ENCODE data around the gene RNF186.

Gene RNF186

GRCh38 chr1:19837866-19838265, 22.8 kb upstream of the RNF186 start:
- Histone ChIP-seq H3K36me3 (ENCODE audit: control insufficient read depth, low read length) (no peaks in the 10 kb centered on the region), H3K27me3 (ENCODE audit: control insufficient read depth, low read length) (no peaks in the 10 kb centered on the region; the same call in 1 of the 2 replicates), H3K9me2 (replicated peaks; ENCODE audit: control insufficient read depth, low read length) (no peaks in the 10 kb centered on the region), H3K9me3 (ENCODE audit: control insufficient read depth, insufficient read depth, low read length) (no peaks in the 10 kb centered on the region), H3F3A (ENCODE audit: control insufficient read depth, insufficient read depth) (no peaks in the 10 kb centered on the region), H3K79me2 (ENCODE audit: control insufficient read depth, low read length) (no peaks in the 10 kb centered on the region), H3K27ac (ENCODE audit: low read depth, low read length) (no peak overlapping the region), H3K4me2 (ENCODE audit: low read length) (no peak overlapping the region), H3K4me3 (ENCODE audit: low read length) (no peak overlapping the region), H4K20me1 (ENCODE audit: control insufficient read depth, insufficient read depth, low read depth, low read length) (no peaks in the 10 kb centered on the region), H3K4me1 (ENCODE audit: control insufficient read depth, low read length) (no peaks in the 10 kb centered on the region)
- no peak for TF ChIP-seq EZH2phosphoT487 (IDR thresholded peaks at IDR 0.05; ENCODE audit: borderline replicate concordance, low read length)
- no peak for TF ChIP-seq CTCF (IDR thresholded peaks at IDR 0.05; ENCODE audit: low read depth, low read length, poor library complexity, severe bottlenecking)

GRCh38 chr1:19835578-19835977, 20.5 kb upstream of the RNF186 start:
- no peaks in the 10 kb centered on the region for H3K9me3 ChIP-seq (ENCODE audit: control insufficient read depth, insufficient read depth, low read length)
- no peak overlapping the region for H3K4me3 ChIP-seq (ENCODE audit: low read length)
- no peaks in the 10 kb centered on the region for H4K20me1 ChIP-seq (ENCODE audit: control insufficient read depth, insufficient read depth, low read depth, low read length)
- H3F3A ChIP-seq (ENCODE audit: control insufficient read depth, insufficient read depth): no peaks in the 10 kb centered on the region
- H3K27ac ChIP-seq (ENCODE audit: low read depth, low read length): no peak overlapping the region
- TF ChIP-seq EZH2phosphoT487 (IDR thresholded peaks at IDR 0.05; ENCODE audit: borderline replicate concordance, low read length): no peak
- TF ChIP-seq CTCF (IDR thresholded peaks at IDR 0.05; ENCODE audit: low read depth, low read length, poor library complexity, severe bottlenecking): no peak
- no peaks in the 10 kb centered on the region for H3K79me2 ChIP-seq (ENCODE audit: control insufficient read depth, low read length)
- no peak overlapping the region for H3K4me2 ChIP-seq (ENCODE audit: low read length)
- no peaks in the 10 kb centered on the region for H3K36me3 ChIP-seq (ENCODE audit: control insufficient read depth, low read length)
- H3K27me3 ChIP-seq (ENCODE audit: control insufficient read depth, low read length): no peaks in the 10 kb centered on the region; the same call in 1 of the 2 replicates
- H3K4me1 ChIP-seq (ENCODE audit: control insufficient read depth, low read length): no peaks in the 10 kb centered on the region
- H3K9me2 ChIP-seq (replicated peaks; ENCODE audit: control insufficient read depth, low read length): no peaks in the 10 kb centered on the region

GRCh38 chr1:19831441-19831840, 16.4 kb upstream of the RNF186 start:
- Histone ChIP-seq H3K27ac (ENCODE audit: low read depth, low read length) (no peak overlapping the region), H3K4me2 (ENCODE audit: low read length) (no peak overlapping the region), H3K79me2 (ENCODE audit: control insufficient read depth, low read length) (no peaks in the 10 kb centered on the region), H3K4me1 (ENCODE audit: control insufficient read depth, low read length) (no peaks in the 10 kb centered on the region), H4K20me1 (ENCODE audit: control insufficient read depth, insufficient read depth, low read depth, low read length) (no peaks in the 10 kb centered on the region), H3K4me3 (ENCODE audit: low read length) (no peak overlapping the region), H3K9me3 (ENCODE audit: control insufficient read depth, insufficient read depth, low read length) (no peaks in the 10 kb centered on the region), H3K36me3 (ENCODE audit: control insufficient read depth, low read length) (no peaks in the 10 kb centered on the region), H3F3A (ENCODE audit: control insufficient read depth, insufficient read depth) (no peaks in the 10 kb centered on the region), H3K27me3 (ENCODE audit: control insufficient read depth, low read length) (no peaks in the 10 kb centered on the region; the same call in 1 of the 2 replicates), H3K9me2 (replicated peaks; ENCODE audit: control insufficient read depth, low read length) (no peaks in the 10 kb centered on the region)
- TF ChIP-seq CTCF (IDR thresholded peaks at IDR 0.05; ENCODE audit: low read depth, low read length, poor library complexity, severe bottlenecking): no peak

GRCh38 chr1:19828546-19828945, 13.5 kb upstream of the RNF186 start:
- no peak overlapping the region for H3K4me3 ChIP-seq (ENCODE audit: low read length)
- no peaks in the 10 kb centered on the region for H3F3A ChIP-seq (ENCODE audit: control insufficient read depth, insufficient read depth)
- no peak overlapping the region for H3K27ac ChIP-seq (ENCODE audit: low read depth, low read length)
- no peaks in the 10 kb centered on the region; the same call in 1 of the 2 replicates for H3K27me3 ChIP-seq (ENCODE audit: control insufficient read depth, low read length)
- H3K79me2 ChIP-seq (ENCODE audit: control insufficient read depth, low read length): no peaks in the 10 kb centered on the region
- H3K36me3 ChIP-seq (ENCODE audit: control insufficient read depth, low read length): no peaks in the 10 kb centered on the region
- H4K20me1 ChIP-seq (ENCODE audit: control insufficient read depth, insufficient read depth, low read depth, low read length): no peaks in the 10 kb centered on the region
- TF ChIP-seq EZH2phosphoT487 (IDR thresholded peaks at IDR 0.05; ENCODE audit: borderline replicate concordance, low read length) (no peak), CTCF (IDR thresholded peaks at IDR 0.05; ENCODE audit: low read depth, low read length, poor library complexity, severe bottlenecking) (no peak)
- no peaks in the 10 kb centered on the region for H3K9me2 ChIP-seq (replicated peaks; ENCODE audit: control insufficient read depth, low read length)
- H3K4me1 ChIP-seq (ENCODE audit: control insufficient read depth, low read length): no peaks in the 10 kb centered on the region
- no peak overlapping the region for H3K4me2 ChIP-seq (ENCODE audit: low read length)
- no peaks in the 10 kb centered on the region for H3K9me3 ChIP-seq (ENCODE audit: control insufficient read depth, insufficient read depth, low read length)
